HG02588 (cell line): ENCODE measurements around the gene EIF2B2.

Experiments used
- ATAC-seq: cut with Tn5 transposase; IDR thresholded peaks from one replicate; pipeline ENCODE4 v1.9.1; 2021; ENCODE audit warnings: mild to moderate bottlenecking, moderate library complexity; ENCODE audit not compliant: unreplicated experiment

Gene EIF2B2

DNA sequence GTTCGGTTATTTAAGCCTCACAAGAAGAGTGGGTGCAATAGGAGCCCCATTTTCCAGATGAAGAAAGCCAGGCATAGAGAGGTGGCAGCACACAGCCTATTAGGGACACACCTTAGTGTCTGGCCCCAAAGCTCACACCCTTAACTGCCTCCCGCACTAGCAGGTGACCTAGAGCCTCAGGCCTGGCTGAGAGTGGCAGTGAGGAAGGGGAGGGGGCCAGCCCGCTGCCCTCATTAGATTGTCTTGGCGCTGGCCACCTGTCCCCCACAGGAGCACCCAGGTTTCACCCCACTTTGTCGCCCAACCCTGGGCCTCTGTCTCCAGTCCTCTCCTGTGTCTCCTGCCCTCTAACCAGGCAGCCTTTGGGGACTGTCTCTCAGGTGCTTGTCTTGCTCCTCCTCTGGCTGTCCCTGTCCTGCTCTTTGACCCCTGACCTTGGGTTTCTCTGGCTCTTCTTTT is 28.8 kb upstream of the EIF2B2 start:
- no peak for ATAC-seq

DNA sequence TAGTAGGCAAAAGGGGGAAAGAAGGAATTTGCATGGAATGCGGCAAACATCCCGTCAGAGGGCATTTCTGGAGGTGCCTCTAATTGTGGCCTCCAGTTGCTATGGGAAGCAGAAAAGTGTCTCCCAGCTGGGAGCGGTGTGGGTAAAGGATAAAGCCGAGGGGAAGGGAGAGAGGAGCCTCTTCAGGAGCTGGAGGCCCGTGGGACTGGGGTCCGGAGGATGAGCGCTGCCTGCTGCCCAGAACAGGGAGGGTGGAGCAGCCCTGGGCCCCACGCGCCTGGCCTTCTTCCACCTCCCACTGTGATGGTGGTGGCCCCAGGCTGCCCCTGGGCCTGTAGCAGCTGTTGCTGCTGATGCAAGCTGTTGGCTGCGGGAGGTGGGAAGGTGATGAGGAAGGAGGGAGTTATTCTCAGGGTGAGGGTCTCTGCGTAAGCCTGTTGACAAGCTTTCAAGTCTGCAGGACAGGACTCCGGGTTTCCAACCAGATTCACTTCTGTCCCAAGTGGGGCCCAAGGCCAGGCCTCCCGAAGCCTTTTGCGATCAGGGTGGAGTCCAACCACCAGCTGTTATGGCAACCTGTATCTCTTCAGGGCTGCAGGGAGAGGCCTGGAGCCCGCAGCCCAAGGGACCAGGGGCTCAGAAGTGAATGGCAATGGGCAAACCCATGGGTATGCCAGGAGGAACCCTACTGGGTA is 28.2 kb upstream of the EIF2B2 start:
- ATAC-seq = no peak

DNA sequence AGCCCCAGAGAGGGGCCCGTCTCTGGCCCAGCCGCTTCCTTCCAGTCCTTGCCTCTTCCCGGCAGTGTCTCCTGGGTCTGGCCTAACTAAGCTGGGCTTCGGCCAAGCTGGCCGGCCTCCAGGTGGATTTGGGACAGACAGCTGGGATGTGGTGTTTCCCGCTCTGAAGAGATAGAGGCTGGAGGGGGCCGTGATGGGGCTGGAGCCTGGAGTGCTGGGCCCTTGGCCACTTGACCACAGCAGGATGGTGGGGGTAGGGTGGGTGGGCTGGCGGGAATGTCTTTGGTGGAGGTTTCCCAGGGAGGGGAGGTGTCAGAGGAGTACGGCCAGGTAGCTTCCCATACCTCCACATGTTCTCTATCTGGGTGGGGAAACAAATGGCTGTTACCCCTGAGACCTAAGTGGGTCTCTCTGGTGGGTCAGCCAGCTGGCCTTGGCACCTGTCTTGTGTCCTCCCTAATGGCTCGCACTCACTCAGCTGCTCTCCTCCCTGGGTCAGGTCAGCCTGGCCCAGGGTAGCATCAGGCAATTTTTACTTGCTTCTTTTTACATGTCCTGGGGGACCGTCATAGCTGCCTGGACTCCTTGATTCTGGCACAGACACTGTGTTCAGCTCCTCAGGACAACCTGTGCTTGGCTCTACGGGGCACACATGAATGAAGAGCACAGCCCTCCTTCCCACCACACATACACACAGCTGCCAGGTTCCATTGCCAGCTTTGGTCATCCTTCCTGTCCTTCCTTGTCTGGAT is 27.5 kb upstream of the EIF2B2 start:
- no peak for ATAC-seq

DNA sequence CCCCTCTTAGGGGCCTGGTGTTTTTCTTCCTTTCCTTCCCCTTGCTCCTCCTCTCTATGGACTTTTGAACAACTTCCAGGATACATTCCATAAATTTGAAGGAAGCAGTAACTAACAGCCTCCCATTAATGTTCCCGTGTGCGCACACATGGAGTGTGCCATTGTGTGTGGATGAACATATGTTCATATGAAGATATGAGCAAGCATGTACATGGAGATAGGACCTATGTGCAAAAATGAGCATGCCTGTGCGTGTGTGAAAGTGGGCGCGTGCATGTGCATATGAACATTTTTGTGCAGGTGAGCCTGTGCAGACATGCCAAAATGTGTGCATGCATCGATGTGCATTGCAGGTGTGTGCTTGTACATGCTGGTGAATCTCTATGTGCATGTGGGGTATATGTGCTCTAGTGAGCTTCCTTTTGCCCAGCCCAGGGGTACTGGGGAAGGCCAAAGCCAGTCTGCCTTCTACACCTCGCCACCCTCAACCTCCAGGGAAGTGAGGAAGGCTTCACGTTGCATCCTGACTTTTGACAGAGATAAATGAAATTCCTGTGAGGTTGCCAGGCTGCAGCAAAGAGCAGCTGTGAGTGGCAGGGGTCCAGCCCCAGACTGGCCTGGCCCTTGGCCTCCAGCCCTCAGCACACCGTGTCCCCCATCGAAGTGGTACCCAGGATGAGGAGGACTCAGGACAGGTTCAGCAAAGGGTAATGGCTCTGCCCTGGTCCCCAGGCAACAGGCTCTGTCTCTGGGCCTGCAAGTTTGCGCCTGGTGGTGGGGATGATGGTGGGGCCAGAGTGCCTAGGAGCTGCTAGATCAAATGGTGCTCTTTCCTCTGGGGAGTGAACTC is 26.2 kb upstream of the EIF2B2 start:
- ATAC-seq = no peak

DNA sequence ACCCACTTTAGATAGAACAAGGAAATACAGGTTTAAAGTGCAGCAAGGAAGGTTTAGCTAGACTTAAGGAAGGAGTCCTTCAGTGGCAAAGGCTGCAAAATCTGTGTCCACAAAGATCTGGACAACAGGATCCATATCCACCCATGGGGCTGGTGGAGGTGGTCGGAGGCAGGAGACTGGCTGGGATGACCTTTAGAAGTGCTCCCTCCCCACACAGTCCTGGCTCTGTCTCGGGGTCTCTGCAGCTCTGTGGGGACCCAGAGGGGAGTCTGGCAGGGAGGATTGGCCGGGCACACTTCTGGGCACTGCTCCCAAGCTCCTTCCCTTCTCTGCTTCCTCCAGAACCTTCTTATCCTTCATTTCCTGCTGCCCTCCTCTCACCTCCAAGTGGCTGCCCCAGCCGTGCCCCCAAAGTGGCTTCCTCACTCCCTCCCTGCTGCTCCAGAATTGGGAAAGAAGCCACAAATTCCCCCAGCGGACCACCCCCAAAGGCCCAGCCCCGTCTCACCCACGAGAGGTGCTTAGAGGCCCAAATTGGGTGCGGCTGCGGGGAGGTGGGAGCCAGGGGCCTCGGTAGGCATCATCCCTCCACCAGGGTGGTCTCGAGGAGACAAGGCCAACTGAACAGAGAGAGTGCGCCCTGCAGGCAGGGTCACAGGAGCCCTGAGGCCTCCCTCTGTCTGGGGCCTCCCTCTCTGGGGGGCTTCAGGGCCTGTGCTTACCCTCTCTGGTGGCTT is 25.4 kb upstream of the EIF2B2 start:
- no peak for ATAC-seq

DNA sequence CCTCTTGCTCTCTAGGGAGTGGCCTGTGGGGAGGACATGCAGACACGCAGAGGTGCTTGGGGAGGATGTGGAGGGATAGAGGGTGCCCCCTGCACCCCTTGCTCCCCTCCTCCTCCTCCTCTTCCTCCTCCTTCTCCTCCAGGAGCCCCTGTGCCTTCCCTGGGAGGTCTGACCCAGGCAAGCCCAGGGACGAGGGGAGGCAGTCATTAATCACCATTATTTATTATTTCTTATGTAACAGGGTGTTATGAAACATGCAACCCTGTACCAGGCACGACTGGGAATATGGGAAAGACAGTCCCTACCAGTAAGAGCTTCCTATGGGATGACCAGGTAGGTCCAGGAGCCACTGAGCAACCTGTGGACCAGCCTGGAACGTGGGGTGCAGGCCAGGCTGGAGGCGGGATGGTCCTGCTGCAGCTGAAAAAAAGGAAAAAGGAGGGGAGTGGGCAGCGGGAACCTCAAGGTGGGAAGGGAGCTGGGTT is 24.8 kb upstream of the EIF2B2 start:
- ATAC-seq = no peak

DNA sequence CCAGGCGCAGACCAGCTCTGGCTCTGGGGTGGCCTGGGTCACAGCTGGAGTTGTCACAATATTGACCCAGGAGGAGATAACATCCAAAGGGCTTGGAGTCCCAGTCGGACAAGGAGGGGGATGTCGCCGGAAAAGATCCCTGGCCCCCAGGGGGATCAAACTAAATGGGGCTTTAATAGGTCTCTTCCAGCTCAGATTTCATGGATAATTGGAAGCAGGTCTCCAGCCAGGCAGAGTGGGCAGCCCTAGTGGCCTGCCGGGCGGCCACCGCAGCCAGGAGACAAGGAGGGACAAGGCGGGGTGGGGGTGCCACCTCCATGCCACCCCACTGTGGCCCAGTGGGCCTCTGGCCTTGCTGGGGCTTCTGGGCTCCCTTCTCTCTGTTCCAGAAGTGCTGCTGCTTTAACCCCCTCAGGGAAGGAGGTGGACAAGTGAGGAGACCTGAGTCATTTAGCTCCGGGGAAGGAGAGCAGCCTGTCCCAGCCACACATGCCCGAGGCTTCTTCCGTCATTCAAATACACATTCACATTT is 24.2 kb upstream of the EIF2B2 start:
- no peak for ATAC-seq

DNA sequence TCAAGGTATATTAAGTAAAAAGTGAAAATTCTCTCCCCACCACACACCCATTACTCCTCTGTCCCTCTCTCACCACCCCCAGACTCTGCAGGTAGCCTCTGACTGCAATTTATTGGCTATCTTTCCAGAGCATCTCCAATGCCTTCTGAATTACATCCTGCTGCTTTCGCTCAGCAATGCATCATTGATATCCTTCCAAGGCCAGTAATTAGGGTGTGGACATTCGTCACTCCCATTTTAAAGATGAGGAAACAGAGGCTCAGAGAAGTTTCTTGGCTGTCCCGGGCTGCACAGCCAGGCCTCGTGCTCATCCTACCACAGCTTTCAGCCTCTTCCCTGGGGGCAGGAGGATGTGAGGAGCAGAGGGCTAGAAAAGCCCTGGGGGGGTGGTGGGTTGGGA is 23.7 kb upstream of the EIF2B2 start:
- ATAC-seq = no peak

DNA sequence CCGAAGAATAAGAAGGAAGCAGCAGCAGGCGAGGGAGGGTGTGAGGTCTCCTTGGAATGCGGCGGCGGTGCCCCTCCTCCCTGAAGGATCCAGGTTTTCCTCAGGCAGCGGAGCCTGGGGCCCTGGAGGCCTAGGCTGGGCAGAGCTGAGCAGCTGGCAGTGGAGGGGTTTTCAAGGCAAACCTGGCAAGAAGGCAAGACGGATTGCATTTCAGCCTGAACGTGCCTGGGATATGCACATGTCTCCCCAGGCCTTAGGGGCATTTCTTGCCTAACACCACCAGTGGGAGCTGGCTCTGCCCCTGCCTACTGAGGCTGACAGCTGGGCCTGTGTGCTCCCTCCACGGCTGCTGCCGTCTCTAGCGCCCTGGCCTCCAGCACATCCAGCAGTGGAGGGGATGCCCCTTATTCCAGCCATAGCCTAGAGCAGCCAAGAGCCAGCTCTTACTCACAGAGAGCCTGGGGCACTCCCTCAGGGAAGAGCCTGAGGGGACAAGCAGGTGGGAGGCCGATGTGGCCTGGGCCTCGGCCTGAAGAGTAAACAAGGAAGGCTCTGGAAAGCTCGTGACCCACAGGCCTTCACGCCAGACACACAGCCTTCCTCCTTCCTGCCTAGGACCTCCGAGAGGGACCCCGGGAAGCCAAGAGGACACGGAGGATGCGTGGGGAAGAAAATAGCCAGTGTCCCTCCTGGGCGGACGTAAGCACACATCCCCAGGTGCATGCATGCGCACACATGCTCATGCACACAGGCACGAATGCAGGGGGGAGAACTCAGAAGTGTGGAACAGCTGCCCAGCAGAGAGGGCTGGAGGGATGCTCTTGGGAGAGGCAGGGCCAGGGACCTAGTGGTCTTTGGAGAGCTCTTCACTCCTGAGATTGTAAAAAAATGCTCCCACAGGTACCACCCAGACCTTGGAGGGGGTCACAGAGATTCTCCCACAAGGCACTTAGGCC is 23.0 kb upstream of the EIF2B2 start:
- ATAC-seq = no peak

DNA sequence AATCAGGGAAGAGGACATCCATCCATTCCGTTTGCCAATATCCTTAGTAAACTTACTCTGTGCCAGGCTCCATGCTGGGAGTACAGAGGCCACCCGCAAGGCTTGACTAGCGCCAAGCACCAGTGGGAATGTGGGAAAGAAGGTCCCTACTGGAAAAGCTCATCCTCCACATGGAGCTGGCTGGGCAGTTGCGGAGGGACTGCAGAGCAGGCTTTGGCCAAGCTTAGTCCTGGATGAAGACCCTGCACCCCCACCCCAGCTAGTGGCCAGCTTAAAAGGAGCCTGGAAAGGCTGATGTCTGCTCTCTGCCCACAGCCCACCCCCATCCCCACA is 22.4 kb upstream of the EIF2B2 start:
- ATAC-seq = no peak

DNA sequence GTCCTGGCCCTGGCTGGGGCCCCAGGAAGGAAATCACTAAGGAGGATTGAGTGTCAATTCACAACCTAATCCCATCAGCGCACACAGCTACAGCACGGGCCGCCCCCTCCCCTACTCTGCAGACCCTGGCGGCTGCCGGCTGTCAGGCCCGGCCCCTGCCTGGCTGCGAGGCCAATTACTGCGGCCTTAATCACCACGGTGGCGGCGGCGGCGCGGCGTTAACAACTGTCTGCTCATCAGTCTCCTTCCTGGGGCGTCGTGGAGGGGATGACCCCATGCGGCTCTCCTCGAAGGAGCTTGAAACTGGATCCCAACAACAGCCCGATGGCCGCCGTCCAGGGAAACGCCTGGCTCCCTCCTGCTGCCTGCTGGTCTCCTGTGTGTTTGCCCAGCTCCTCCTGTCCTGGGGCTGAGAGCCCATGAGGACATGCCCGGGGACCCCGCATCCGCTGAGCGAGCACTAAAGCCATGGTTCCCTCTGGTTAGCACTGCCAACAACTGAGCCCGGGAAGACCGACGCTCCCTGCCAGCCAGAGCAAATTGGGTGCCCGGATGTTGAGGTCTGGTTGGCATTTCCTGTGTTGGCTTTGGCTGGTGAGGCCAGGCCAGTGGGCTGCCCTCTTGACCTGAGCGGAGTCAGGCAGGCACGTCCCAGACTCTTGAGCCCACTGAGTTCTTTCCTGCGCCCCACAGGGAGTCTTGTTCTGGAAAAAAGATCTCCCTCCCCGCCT is 21.8 kb upstream of the EIF2B2 start:
- ATAC-seq = no peak

DNA sequence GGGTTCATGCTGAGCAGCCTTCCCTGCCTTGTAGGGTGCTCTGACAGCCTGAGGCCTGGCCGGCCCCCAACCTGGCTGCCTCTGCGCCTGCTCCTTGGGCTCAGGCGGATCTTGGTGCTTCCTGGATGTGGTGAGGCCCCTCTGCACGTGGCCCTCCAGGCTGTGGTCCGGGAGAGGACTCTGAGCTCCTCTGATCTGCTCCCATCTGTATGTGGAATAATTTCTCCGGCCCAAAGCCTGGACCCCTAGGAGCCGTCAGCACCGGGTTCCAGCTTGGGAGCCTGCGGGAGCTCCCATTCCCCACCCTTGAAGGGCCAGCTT is 21.3 kb upstream of the EIF2B2 start:
- ATAC-seq = no peak

DNA sequence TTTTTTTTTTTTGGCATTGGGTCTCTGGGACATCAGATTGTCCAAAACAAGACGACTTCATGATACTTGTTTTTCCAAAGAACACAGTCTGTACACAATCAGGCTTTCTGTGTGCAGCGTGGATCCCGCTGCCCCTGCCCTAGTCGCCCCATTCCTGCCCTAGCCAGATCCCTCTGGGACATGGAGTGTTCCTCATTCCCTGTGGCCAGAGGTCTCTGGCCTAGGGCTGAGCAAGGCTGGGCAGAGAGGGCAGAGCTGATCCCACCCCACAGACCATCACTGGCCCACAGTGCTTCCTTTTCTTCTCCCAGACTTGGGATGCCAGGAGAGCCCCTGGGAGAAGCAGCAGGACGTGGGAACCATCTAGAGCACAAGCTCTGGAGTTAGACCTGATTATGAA is 20.9 kb upstream of the EIF2B2 start:
- ATAC-seq = no peak

DNA sequence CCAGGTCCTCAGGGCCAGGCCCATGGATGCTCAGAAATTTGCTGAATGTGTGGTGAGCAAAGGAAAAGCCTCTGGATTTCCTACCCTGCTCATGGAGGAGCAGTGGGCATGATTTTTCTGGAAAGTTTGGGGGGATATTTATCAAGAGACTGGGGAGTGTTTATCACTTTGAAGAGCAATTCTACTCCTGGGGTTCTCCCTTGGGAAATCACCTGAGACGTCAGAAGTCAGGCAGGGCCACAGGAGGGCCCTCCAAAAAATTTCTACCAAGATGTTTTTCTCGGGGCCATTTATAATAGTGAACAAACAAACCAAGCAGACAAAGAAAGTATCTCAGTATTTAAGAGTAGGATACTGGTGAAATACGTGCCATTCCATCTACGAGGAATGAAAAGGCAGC is 20.1 kb upstream of the EIF2B2 start:
- ATAC-seq = no peak

DNA sequence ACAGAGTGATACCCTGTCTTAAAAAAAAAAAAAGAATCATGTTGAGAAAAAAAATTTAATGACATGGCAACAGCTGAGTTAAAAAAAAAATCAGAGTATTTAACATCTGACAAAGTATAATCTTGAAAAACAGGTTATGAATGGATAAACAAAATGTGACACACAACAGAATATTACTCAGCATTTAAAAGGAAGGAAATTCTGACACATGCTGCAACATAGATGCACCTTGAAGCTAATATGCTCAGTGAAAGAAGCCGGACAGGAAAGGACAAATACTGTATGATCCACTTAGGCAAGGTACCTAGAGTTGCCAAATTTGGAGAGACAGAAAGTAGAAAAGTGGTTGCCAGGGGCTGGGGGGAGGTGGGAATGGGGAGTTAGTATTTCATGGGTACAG is 19.4 kb upstream of the EIF2B2 start:
- no peak for ATAC-seq

DNA sequence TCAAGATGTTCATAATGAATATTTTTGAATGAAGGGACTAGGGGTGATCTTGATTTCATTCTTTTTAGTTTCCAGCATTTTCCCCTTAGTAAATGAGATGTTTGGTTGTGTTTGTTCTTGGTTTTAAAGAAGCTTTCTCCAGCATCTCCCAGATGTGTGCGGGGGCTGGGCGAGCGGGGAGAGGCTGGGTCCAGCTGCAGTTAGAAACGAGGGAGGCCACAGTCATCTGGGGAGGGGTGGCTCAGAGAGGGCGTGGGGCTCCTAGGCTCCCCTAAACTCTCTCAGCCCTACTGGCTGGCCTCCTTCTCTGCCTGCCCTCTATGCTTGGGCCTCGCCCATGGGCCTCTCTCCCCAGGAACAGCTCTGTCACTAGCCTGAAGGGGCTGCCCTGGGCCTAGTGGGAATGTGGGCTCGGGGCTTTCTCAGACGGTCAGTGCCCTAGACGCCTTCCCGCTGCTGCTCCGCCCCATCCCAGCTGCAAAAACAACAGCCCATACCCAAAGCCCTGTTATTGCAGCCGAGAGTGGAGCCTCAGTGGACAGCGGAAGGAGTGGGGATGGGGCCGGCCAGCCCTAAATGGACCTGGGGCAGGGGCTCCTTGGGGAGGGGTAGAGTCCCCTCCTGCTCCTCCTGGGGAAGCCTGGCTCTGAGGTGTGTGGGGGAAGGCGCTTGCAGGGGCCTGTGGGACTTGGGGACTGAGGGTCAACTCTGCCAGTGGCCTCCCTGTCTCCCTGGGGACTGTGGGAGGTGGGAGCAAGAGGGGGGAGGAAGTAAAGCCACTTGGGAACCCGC is 18.3 kb upstream of the EIF2B2 start:
- ATAC-seq = no peak

DNA sequence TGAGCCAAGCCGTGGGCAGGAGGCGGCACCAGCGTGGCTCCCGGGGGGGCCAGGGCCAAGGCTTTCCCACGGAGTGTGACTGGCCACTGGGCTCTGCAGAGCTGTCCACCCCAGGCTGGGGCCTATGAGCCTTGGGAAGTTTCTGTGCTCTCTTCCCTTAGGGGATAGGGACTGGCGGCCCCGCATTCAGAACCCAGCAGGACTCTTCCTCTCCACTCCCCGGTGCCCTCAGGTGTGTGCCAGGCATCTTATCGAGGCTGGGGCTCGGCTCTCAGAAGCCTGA is 17.8 kb upstream of the EIF2B2 start:
- no peak for ATAC-seq

DNA sequence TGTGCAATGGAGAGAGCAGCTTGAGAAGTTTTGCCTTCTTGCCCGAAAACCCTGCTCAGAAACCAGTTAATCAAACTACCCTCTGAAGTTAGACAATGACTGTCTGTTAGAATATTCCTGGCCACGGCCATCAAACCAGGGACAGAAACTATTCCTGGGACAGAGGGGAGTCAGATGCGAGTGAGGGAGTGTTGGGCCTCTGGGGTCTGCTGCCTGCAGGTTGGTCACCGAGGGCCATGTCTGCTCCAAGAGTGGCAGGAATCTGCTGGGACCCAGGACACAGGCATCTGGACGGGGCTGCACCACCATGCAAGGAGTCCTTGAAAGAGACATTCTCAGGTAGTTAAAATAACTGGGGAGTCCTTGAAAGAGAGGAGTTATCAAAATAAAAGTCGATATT is 16.9 kb upstream of the EIF2B2 start:
- no peak for ATAC-seq

DNA sequence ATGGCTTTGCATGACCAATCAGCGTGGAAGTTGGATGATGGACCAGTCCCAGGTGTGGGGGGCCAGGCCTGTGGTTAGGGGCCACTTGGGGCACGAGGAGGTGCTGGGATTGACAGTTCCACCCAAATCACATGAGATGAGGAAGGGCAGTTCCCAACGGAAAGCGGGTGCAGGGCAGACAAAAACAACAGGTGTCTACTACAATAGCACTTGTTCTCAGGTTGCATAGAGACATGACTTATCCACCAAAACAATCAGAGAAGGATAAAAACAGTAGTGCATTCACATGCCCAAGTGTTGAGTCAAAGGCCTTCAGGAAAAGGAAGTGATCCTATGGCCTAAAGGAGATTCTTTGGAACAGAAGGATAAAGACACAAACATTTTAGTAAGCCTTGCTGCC is 14.6 kb upstream of the EIF2B2 start:
- ATAC-seq = no peak
